Astrocyte of the hippocampus (primary cell): ENCODE data around the gene GRAMD1A.
A peak's percentile ranks its signal among the peaks of the same experiment; 100 is the strongest.
"Not testable (repeated sequence)": the region's sequence is repeated elsewhere in the genome, so short reads cannot be mapped to it uniquely, and the experiment has no call there.

Experiments
- DNase-seq: peaks from one replicate; pipeline ENCODE4 v3.0.0; 2011; ENCODE audit warnings: low read depth, low spot score

The GRAMD1A gene

GRCh38 chr19:34999498-35000337 is at the start of gene GRAMD1A:
TSS of gene GRAMD1A (plus strand) at chr19:35000323. CDS start at chr19:35000479, 156 bp downstream.
- DNase-seq: peak; percentile 95

- no peak for DNase-seq
Observed at GRCh38 chr19:34953092-34953491, 47.0 kb upstream of the GRAMD1A start.

GRCh38 chr19:34957830-34958751 is 42.0 kb upstream of the GRAMD1A start:
- DNase-seq: no peak

GRCh38 chr19:34959021-34959420 is 41.1 kb upstream of the GRAMD1A start:
- no peak for DNase-seq

GRCh38 chr19:34960103-34960805 is 39.9 kb upstream of the GRAMD1A start:
- peak; percentile 87 for DNase-seq

GRCh38 chr19:34960940-34961679 is 39.0 kb upstream of the GRAMD1A start:
- DNase-seq: no peak

- DNase-seq: no peak
Observed at GRCh38 chr19:34961775-34962686, 38.1 kb upstream of the GRAMD1A start.

- peak; percentile 32 for DNase-seq
Observed at GRCh38 chr19:34962687-34963572, 37.2 kb upstream of the GRAMD1A start.

- DNase-seq: peak; percentile 78
Observed at GRCh38 chr19:34963573-34964406, 36.3 kb upstream of the GRAMD1A start, which contains the start of gene ZNF792. TSS of gene ZNF792 (minus strand) at chr19:34964229. CDS start at chr19:34963662, 567 bp downstream.

- DNase-seq: no peak
Observed at GRCh38 chr19:34964598-34964997, 35.5 kb upstream of the GRAMD1A start.

- DNase-seq: not testable (repeated sequence)
Observed at GRCh38 chr19:34965505-34965904, 34.6 kb upstream of the GRAMD1A start.

- DNase-seq: no peak
Observed at GRCh38 chr19:34967551-34967950, 32.6 kb upstream of the GRAMD1A start.

GRCh38 chr19:34969721-34970120 is 30.4 kb upstream of the GRAMD1A start:
- DNase-seq: no peak

GRCh38 chr19:34970185-34970780 is 29.8 kb upstream of the GRAMD1A start:
- not testable (repeated sequence) for DNase-seq

- DNase-seq: no peak
Observed at GRCh38 chr19:34972163-34972705, 27.9 kb upstream of the GRAMD1A start.

GRCh38 chr19:34974646-34975045 is 25.5 kb upstream of the GRAMD1A start:
- DNase-seq: no peak

- no peak for DNase-seq
Observed at GRCh38 chr19:34975056-34975455, 25.1 kb upstream of the GRAMD1A start.
